ENCODE data around the gene TBCK. TPM values are rescaled to one million over a fixed set of nuclear protein-coding genes. Genes with fewer than 3 reads are reported as not detected.
A peak's percentile ranks its signal among the peaks of the same experiment; 100 is the strongest.

TBCK gene
- total and polyA plus RNA-seq, 2 of the 13 experiments (the other 11 are each of a cell fraction or from before 2014, with no cell fraction given), result 51.0 to 62.4 TPM

GRCh38 chr4:106299977-106300376 is 16.0 kb downstream of the TBCK start:
- Histone ChIP-seq H3K4me3 (replicated peaks in 1 of 3; ENCODE audit: insufficient read depth in 1 of 3, low read depth in 2 of 3, low read length in 3 of 3) (no peak overlapping the region), H3K9me3 (ENCODE audit: low read length) (no peaks in the 10 kb centered on the region), H3K27me3 (ENCODE audit: control insufficient read depth in 1 of 2, insufficient read depth in 2 of 2, low read length in 2 of 2) (no peaks in the 10 kb centered on the region; a peak in 1 of 5 replicates), H3K4me1 (ENCODE audit: insufficient read depth, low read length) (peaks cover 41% of the 10 kb centered on the region), H3K36me3 (replicated peaks in 1 of 2; ENCODE audit: control insufficient read depth in 1 of 2, insufficient read depth in 2 of 2, low read length in 2 of 2) (peaks cover 9 to 57% of the 10 kb centered on the region in 2 experiments), H3K9ac (ENCODE audit: insufficient read depth, low read depth, low read length) (no peak overlapping the region), H2AFZ (ENCODE audit: low read length) (no peak overlapping the region), H3K79me2 (ENCODE audit: insufficient read depth, low read length) (peaks cover 71% of the 10 kb centered on the region), H3K4me2 (ENCODE audit: low read depth, low read length) (no peak overlapping the region), H4K20me1 (ENCODE audit: insufficient read depth, low read length) (no peaks in the 10 kb centered on the region; the same call in 1 of the 2 replicates), H3K27ac (ENCODE audit: extremely low read length, insufficient read depth, low read length) (no peak overlapping the region)
- intact Hi-C loops (cut with micrococcal nuclease; ENCODE audit: unreplicated experiment) (no loop called here), in situ Hi-C loops (cut with HindIII; ENCODE audit: extremely low pct_ligation_motif_present, low pct_unique_long_range_greater_than_20kb) (no loop called here)
- CTCF ChIA-PET (ENCODE audit: low intra/inter-chr PET ratio, low total read pairs), result no interaction called here
- peak; percentile 43; the same call in 1 of the 2 replicates for TF ChIP-seq ZNF431 (CRISPR knock-in tag; IDR thresholded peaks at IDR 0.05; ENCODE audit: borderline replicate concordance, low read depth)
- TF ChIP-seq ZNF670 (CRISPR knock-in tag; IDR thresholded peaks at IDR 0.05; ENCODE audit: borderline replicate concordance), result no peak
- no peak for DNase-seq (ENCODE audit: low spot score)
- no TSS peak for BruUV-seq (replicated peaks)
- ATAC-seq, result no peak
- POLR2A ChIA-PET, result interaction anchor here (1.4 kb wide), 1 partner anchor 15 kb away, joined by 6 read pairs; the partner anchor contains the start of gene TBCK
- no peak for FAIRE-seq
- 98% methylated on average over 4 of the region's 4 CpGs for WGBS (ENCODE audit: low lambda C conversion rate)

- H4K20me1 ChIP-seq (ENCODE audit: insufficient read depth, low read length), result no peaks in the 10 kb centered on the region; the same call in 1 of the 2 replicates
- H3K4me2 ChIP-seq (ENCODE audit: low read depth, low read length), result no peak overlapping the region
- CTCF ChIA-PET (ENCODE audit: low intra/inter-chr PET ratio, low total read pairs), result no interaction called here
- no peak overlapping the region for H2AFZ ChIP-seq (ENCODE audit: low read length)
- no peaks in the 10 kb centered on the region for H3K9me3 ChIP-seq (ENCODE audit: low read length)
- H3K9ac ChIP-seq (ENCODE audit: insufficient read depth, low read depth, low read length), result no peak overlapping the region
- TF ChIP-seq NCOA5 (CRISPR knock-in tag; IDR thresholded peaks at IDR 0.05) (no peak), ZNF282 (IDR thresholded peaks at IDR 0.05; ENCODE audit: partially characterized antibody) (no peak), RORA (CRISPR knock-in tag; IDR thresholded peaks at IDR 0.05) (no peak), MAFK (conservative IDR thresholded peaks at IDR 0.05 in 1 of 2, IDR thresholded peaks at IDR 0.05 in 1 of 2; ENCODE audit: low read length in 2 of 2) (no peak), NFYB (CRISPR knock-in tag; IDR thresholded peaks at IDR 0.05) (no peak)
- TF ChIP-seq, protein P1, sequence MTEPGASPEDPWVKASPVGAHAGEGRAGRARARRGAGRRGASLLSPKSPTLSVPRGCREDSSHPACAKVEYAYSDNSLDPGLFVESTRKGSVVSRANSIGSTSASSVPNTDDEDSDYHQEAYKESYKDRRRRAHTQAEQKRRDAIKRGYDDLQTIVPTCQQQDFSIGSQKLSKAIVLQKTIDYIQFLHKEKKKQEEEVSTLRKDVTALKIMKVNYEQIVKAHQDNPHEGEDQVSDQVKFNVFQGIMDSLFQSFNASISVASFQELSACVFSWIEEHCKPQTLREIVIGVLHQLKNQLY (CRISPR knock-in tag; IDR thresholded peaks at IDR 0.05), result no peak
- no peak overlapping the region for H3K27ac ChIP-seq (ENCODE audit: extremely low read length, insufficient read depth, low read length)
- DNase-seq (ENCODE audit: low spot score) (no peak), FAIRE-seq (no peak), ATAC-seq (no peak)
- peaks cover 11 to 75% of the 10 kb centered on the region in 2 experiments for H3K36me3 ChIP-seq (replicated peaks in 1 of 2; ENCODE audit: control insufficient read depth in 1 of 2, insufficient read depth in 2 of 2, low read length in 2 of 2)
- no peak overlapping the region for H3K4me3 ChIP-seq (replicated peaks in 1 of 3; ENCODE audit: insufficient read depth in 1 of 3, low read depth in 2 of 3, low read length in 3 of 3)
- no TSS peak for BruUV-seq (replicated peaks)
- peaks cover 16% of the 10 kb centered on the region for H3K4me1 ChIP-seq (ENCODE audit: insufficient read depth, low read length)
- peaks cover 45% of the 10 kb centered on the region for H3K79me2 ChIP-seq (ENCODE audit: insufficient read depth, low read length)
- POLR2A ChIA-PET, result interaction anchor here (0.9 to 1.9 kb wide), 2 partner anchors 9 to 19 kb away, joined by 3 to 4 read pairs; partner anchors contain the start of genes AIMP1 and TBCK
- in situ Hi-C loops (cut with HindIII; ENCODE audit: extremely low pct_ligation_motif_present, low pct_unique_long_range_greater_than_20kb), result no loop called here
- intact Hi-C loops (cut with micrococcal nuclease; ENCODE audit: unreplicated experiment), result no loop called here
- H3K27me3 ChIP-seq (ENCODE audit: control insufficient read depth in 1 of 2, insufficient read depth in 2 of 2, low read length in 2 of 2), result no peaks in the 10 kb centered on the region; a peak in 1 of 5 replicates
Measured at GRCh38 chr4:106297245-106298035, 18.6 kb downstream of the TBCK start.
